Measurements from ENCODE around the gene EXOC3L1. TPM values are rescaled to one million over a fixed set of nuclear protein-coding genes. Genes with fewer than 3 reads are reported as not detected.
A peak's percentile ranks its signal among the peaks of the same experiment; 100 is the strongest.

The EXOC3L1 gene
- total RNA-seq, 2 experiments from 2014 or later, result not detected

DNA sequence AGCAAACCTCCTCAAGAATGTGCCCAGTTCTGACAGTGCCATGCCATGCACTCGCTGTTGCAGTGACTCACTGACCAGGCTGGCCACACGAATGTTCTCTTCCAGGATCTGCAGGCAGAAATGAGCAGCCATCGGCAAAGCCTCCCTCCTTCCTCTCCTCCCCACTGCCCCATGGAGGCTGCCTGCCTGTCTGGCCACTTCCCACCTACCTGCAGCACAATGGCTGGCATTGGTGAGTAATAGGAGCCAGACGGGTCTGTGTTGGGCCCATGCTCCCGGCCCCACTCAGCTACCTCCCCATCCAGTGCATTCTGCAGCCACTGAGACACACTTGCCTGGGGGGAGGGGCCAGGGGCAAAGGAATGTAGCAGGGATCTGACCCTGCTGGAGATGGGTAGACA, 3.4 kb downstream of the EXOC3L1 start:
- no peak overlapping the region for H3K4me3 ChIP-seq (ENCODE audit: low read depth, low read length, poor library complexity, severe bottlenecking)
- H3K9me2 ChIP-seq (ENCODE audit: insufficient read depth, low read length), result no peaks in the 10 kb centered on the region
- no peak overlapping the region for H3K27ac ChIP-seq (ENCODE audit: low read depth, low read length, poor library complexity, severe bottlenecking)
- no peaks in the 10 kb centered on the region for H3K36me3 ChIP-seq (ENCODE audit: insufficient read depth, low read length)
- DNase-seq (ENCODE audit: low spot score), result no peak
- H3K9me3 ChIP-seq (ENCODE audit: low read length), result no peaks in the 10 kb centered on the region
- peaks cover 18% of the 10 kb centered on the region for H3K4me1 ChIP-seq (ENCODE audit: insufficient read depth, low read length, poor library complexity, severe bottlenecking)
- no peak for TF ChIP-seq CTCF (conservative IDR thresholded peaks at IDR 0.05; ENCODE audit: low read length)
- no peak for TF ChIP-seq EZH2phosphoT487 (IDR thresholded peaks at IDR 0.05; ENCODE audit: borderline replicate concordance, low read depth, low read length)
- H3K79me2 ChIP-seq (ENCODE audit: insufficient read depth, low read depth, low read length), result no peaks in the 10 kb centered on the region
- no peak overlapping the region for H3K4me2 ChIP-seq (ENCODE audit: low read length)
- intact Hi-C loops (cut with micrococcal nuclease; ENCODE audit: unreplicated experiment), result loop anchor here (10.0 kb wide), 1 partner anchor 172 kb away; no protein-coding TSS in a partner anchor
- no peak overlapping the region for H2AFZ ChIP-seq (ENCODE audit: low read length)
- no peaks in the 10 kb centered on the region for H4K20me1 ChIP-seq (ENCODE audit: insufficient read depth, low read length)
- POLR2A ChIA-PET, result no interaction called here
- no TSS peak for BruUV-seq (replicated peaks)
- CTCF ChIA-PET (ENCODE audit: unreplicated experiment), result no interaction called here

DNA sequence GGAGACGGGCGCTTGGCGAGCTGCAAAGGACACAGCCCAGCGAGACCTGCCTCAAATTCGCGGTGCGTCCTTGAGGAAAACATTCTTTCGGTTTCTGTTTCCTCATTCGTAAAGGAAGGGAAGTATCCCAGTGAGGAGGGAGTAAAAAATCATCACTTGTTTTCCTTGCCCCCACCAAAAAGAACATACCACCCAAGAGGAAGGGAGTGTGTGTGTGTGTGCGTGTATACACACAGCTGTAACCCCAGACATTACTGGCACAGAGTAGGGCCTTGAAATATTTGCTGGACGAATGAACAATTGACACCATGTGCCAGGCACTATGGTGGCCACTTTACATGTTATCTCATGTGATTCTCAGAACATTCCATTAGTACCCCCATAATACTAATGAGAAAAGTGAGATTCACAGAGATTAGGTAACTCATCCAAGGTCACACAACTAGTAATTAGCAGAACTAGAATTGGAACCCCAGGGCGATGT, 4.2 kb downstream of the EXOC3L1 start:
- Histone ChIP-seq H2AFZ (ENCODE audit: low read length) (no peak overlapping the region; the same call in 1 of the 2 replicates), H3K9me2 (ENCODE audit: insufficient read depth, low read length) (no peaks in the 10 kb centered on the region), H3K79me2 (ENCODE audit: insufficient read depth, low read depth, low read length) (no peaks in the 10 kb centered on the region), H3K4me1 (ENCODE audit: insufficient read depth, low read length, poor library complexity, severe bottlenecking) (peaks cover 14% of the 10 kb centered on the region), H3K4me2 (ENCODE audit: low read length) (no peak overlapping the region), H4K20me1 (ENCODE audit: insufficient read depth, low read length) (no peaks in the 10 kb centered on the region), H3K27ac (ENCODE audit: low read depth, low read length, poor library complexity, severe bottlenecking) (no peak overlapping the region), H3K4me3 (ENCODE audit: low read depth, low read length, poor library complexity, severe bottlenecking) (no peak overlapping the region), H3K36me3 (ENCODE audit: insufficient read depth, low read length) (no peaks in the 10 kb centered on the region), H3K9me3 (ENCODE audit: low read length) (no peaks in the 10 kb centered on the region)
- BruUV-seq (replicated peaks), result no TSS peak
- TF ChIP-seq CTCF (conservative IDR thresholded peaks at IDR 0.05; ENCODE audit: low read length) (peak; percentile 59; the same call in 1 of the 2 replicates), EZH2phosphoT487 (IDR thresholded peaks at IDR 0.05; ENCODE audit: borderline replicate concordance, low read depth, low read length) (no peak)
- ChIA-PET CTCF (ENCODE audit: unreplicated experiment) (no interaction called here), POLR2A (no interaction called here)
- no peak for DNase-seq (ENCODE audit: low spot score)
- intact Hi-C loops (cut with micrococcal nuclease; ENCODE audit: unreplicated experiment), result loop anchor here (1.0 to 10.0 kb wide), 2 partner anchors 171 to 208 kb away; no protein-coding TSS in a partner anchor

- H3K27ac ChIP-seq (ENCODE audit: low read depth, low read length, poor library complexity, severe bottlenecking), result no peak overlapping the region
- H3K4me3 ChIP-seq (ENCODE audit: low read depth, low read length, poor library complexity, severe bottlenecking), result no peak overlapping the region
- H2AFZ ChIP-seq (ENCODE audit: low read length), result no peak overlapping the region; the same call in 1 of the 2 replicates
- no peak overlapping the region for H3K4me2 ChIP-seq (ENCODE audit: low read length)
- ChIA-PET POLR2A (no interaction called here), CTCF (ENCODE audit: unreplicated experiment) (no interaction called here)
- H3K9me3 ChIP-seq (ENCODE audit: low read length), result no peaks in the 10 kb centered on the region
- peaks cover 14% of the 10 kb centered on the region for H3K4me1 ChIP-seq (ENCODE audit: insufficient read depth, low read length, poor library complexity, severe bottlenecking)
- no peaks in the 10 kb centered on the region for H3K79me2 ChIP-seq (ENCODE audit: insufficient read depth, low read depth, low read length)
- H3K36me3 ChIP-seq (ENCODE audit: insufficient read depth, low read length), result no peaks in the 10 kb centered on the region
- no TSS peak for BruUV-seq (replicated peaks)
- no peaks in the 10 kb centered on the region for H4K20me1 ChIP-seq (ENCODE audit: insufficient read depth, low read length)
- DNase-seq (ENCODE audit: low spot score), result peak; percentile 80
- TF ChIP-seq CTCF (conservative IDR thresholded peaks at IDR 0.05; ENCODE audit: low read length) (peak; percentile 85), EZH2phosphoT487 (IDR thresholded peaks at IDR 0.05; ENCODE audit: borderline replicate concordance, low read depth, low read length) (no peak)
- H3K9me2 ChIP-seq (ENCODE audit: insufficient read depth, low read length), result no peaks in the 10 kb centered on the region
- intact Hi-C loops (cut with micrococcal nuclease; ENCODE audit: unreplicated experiment), result loop anchor here (1.0 to 10.0 kb wide), 2 partner anchors 170 to 208 kb away; no protein-coding TSS in a partner anchor
These were observed 4.8 kb downstream of the EXOC3L1 start for GRCh38 chr16:67184995-67185650.

All from OCI-LY7 (cell line).